Left colon (tissue), 2 donors: ENCODE measurements around the gene PARD6G. TPM values are rescaled to one million over a fixed set of nuclear protein-coding genes. Genes with fewer than 3 reads are reported as not detected.
A peak's percentile ranks its signal among the peaks of the same experiment; 100 is the strongest.

Experiments
- ATAC-seq: fragments of 200-7000 bp; cut with Tn5 transposase; one replicate; pipeline ENCODE4 v1.9.1; 2020; ENCODE audit warnings: mild to moderate bottlenecking, moderate library complexity
- DNase-seq, 2 donors: peaks; one replicate each; pipeline ENCODE4 v3.0.0-alpha.2; 2020
- intact Hi-C, 2 donors: fragments of 100-400 bp; cut with DNase I in 1 of 2; cut with micrococcal nuclease in 1 of 2; formaldehyde crosslinking; loops; one replicate each; pipeline versions ENCODE4 v1.11.2 to v1.14.0; 2022; cut with DNase I, micrococcal nuclease
- total RNA-seq, 2 donors: library from RNA; stranded (reverse); fragmentation: NEBNext Ultra II Directional; extraction: Animal tissue kit (Norgen Biotek cat#: 25700); gene quantifications; one replicate each; pipeline ENCODE4 v1.2.1, GENCODE V29; 2021
- donor health status: DM: no; HTN: no; CAD: no.
- donor health status: DM: yes; HTN: yes; CAD: no.

PARD6G gene
- total RNA-seq, 2 donors from 2014 or later, result 2.5 to 2.7 TPM

DNA sequence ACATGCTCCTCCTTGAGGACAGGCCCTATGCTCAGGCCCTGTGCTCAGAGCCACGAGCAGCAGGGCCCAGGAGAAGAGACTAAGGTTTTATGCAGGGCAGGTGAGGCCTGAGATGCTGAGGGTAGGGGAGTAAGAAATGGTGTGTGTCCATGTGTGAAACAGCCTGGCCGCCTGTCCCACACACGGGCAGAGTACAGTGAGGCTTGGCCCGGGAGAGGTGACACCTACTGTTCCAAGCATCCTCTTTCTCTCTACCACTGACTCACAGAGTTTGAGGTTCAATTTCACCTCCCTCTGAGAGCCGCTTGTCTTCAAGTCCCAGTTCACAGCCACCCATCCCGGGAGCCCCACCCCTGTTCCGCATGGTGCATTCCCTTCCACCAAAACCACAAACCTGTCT, 84.1 kb downstream of the PARD6G start:
- DNase-seq (no peak), ATAC-seq (no peak)
- intact Hi-C loops, result no loop called here

DNA sequence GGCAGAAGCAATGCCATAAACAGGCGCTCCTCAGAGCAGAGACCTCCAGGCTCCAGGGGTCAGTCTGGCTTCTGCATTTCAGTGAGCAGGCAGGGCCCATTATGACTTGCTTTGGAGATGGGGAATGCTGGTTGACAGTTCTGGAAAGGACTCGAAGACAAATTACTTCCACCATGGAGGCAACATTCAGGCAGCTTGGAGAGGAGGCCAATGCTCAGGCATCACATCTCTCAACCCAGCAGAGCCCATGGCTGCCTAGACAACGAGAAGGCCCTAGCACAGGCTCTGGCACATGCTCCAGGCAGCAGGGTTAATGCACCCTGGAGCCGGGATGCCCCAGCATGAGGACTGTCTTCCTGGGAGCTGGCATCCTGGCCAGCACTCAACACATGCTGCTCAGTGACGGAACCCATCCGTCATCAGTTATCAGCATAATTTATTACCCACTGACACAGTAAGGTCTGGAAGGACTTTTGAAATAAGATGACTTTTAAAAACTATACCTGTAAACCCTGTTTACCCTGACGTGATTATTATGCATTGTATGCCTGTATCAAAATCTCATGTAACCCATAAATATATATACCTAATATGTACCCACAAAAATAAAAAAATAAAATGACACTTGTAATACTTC, 85.4 kb downstream of the PARD6G start:
- intact Hi-C loops, result no loop called here
- ATAC-seq (no peak), DNase-seq (no peak)

DNA sequence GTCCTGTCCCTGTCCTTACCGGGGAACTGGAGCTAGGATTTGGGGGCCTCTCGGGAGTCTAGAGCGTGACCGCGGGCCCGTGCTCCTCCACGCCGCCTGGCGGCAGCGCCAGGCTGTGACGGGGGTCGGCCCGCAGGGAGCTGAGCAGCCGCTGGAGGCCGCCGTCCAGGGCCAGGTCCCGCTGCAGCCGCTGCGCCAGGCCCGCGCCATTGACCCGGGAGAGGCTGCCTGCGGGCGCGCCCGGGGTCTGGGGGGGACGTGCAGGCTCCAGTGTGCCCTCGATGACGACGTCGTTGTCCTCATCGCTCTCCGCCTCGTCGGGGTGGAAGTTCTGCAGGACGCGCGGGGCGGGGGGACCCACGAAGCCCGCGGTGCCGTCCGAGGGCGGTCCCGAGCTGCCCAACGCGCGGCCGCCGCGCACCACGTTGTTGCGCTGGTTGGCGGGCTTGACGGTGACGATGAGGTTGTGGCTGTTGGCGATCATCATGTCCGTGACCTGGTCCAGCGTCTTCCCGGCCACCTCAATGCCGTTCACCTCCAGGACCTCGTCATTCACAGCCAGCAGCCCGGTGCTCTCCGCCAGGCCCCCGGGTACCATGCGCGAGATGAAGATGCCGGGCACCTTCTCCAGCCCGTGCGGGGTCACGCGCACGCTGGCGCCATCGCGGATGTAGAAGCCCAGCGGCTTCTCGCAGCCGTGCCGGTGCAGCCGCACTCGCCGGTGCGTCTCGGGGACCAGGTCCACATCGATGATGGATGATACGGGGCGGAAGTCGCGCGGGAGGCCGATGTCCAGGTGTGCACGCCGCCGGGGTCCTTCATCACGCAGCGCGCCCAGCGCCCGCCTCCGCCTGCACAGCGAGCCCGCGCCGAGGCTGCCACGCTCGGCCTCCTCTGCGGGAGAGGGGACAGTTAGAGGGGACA, 87.3 kb downstream of the PARD6G start:
- intact Hi-C loops, result no loop called here
- DNase-seq (peak in 1 of 2 donors; percentile 35), ATAC-seq (peak; percentile 45)

DNA sequence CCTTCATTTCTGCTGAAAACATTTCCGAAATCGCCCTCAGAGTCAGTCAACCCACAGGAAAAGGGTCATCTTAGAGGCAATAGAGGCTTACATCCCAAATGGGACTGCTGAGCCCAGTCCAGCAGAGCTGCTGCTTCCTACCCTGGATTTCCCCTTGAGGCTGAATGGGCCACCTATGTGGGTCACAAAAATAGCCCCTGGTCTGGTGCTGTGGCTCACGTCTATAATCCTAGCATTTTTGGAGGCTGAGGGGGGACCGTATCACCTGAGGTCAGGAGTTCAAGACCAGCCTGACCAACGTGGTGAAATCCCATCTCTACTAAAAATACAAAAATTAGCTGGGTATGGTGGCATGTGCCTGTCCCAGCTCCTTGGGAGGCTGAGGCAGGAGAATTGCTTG, 88.9 kb downstream of the PARD6G start:
- DNase-seq (no peak), ATAC-seq (no peak)
- intact Hi-C loops, result no loop called here

DNA sequence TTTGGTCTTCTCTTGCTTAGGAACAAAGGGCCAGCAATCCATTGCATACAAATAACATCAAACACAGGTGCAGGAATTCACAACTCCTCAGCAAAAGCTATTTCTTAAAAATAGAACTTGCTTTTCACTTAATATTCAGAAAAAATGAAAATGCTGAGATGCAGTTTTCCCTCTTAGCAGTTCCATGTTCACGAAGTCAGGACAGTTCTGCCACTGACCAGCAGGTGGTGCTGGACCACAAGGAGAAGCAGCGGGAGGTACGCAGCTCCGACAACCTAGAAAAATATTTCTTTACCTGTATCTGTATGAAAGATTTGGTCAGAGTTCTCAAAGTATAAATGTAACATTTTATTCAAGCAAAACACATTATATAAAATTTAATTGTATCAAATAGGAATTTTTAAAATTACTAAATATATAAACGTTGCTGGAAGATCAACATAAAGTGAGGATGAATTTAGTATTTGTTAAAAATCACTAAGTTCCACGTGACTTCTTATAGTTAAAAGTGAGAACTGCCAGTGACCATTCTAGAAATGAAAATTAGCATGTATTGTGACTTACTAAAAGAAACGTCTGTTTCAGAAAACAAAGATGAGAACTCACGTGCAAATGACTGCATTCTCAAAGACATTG, 89.5 kb downstream of the PARD6G start:
- ATAC-seq (peak; percentile 81), DNase-seq (peak in 1 of 2 donors; percentile 83)
- intact Hi-C loops, result no loop called here

DNA sequence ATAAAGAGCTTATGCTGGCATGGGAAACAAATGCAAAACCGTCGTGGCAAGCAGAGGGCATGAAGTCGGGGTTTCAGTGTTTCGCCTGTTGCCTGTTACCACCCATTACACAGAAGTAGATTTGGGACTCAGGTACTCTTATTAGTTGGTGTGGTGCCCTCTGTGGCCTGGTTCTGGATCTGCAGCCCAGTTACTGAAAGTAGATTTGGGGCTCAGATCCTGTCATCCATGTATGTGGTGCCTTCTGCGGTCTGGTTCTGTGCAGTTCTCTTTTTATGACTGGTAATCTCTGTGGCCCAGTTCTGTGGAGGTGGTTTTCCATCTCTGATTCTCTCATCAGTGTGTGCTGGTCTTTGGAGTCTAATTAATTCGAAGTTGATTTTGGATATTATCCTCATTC, 93.0 kb downstream of the PARD6G start:
- intact Hi-C loops, result no loop called here
- ATAC-seq (peak; percentile 35), DNase-seq (no peak)

DNA sequence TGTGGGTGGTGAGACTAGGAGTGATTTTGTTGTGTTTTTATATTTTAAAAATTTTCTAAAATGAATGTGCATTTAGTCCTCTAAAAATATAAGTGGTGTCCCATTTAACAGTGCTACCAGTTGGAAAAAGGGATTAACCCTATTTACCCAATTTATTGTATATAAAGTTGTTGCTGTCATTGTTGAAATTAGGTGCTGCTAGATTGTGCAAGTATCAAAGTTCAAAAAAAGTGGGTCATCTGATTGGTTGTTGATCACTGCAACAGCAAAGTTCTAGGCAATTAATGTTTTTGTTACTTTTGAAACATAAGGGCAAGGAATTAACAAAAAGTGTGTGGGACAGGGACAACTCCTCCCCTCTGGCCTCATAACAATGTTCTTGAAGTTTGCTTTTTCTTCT, 97.6 kb downstream of the PARD6G start:
- DNase-seq (no peak), ATAC-seq (no peak)
- intact Hi-C loops, result no loop called here

DNA sequence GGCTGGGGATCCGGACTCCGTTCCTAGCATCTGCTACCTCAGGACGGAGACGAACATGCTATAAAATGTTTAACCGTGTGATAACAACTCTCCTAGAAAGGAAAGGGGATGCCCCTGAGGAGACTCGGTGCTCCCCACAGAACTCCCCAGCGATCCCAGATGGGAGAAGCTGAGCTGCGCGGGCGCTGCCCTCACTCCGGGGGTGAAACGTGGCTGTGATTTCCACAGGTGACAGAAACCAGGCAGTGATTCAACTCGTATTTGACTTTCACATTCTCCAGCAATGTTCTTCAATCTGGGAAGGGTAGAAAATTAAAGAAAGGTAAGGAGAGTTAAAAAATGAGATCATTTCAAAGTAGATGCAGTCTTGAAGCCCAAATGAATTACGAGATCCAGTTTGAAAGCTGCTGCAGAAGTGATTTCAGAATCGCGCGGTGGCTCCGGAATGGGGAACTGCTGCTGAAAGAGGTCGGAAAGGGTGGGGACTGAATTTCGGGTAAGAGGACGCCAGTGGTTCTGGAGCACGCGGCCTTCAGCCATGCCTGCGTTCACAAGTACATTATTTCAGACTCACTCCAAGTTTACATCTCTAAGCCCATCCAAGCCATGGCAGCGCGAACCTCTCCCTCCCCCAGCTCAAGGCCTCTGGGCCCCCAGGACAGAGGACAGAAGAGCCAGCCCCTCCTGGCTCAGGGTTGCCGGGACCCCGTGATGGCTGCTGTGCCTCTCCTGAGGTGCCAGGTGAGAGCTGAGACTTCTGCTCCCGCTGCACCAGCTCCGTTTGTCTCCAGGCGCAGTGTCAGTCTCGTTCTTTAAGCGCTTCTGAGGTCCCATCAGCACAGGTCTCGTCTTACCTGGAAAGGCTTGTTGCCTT, 98.8 kb downstream of the PARD6G start:
- ATAC-seq, result peak; percentile 13
- DNase-seq, result no peak
- intact Hi-C loops, result no loop called here

DNA sequence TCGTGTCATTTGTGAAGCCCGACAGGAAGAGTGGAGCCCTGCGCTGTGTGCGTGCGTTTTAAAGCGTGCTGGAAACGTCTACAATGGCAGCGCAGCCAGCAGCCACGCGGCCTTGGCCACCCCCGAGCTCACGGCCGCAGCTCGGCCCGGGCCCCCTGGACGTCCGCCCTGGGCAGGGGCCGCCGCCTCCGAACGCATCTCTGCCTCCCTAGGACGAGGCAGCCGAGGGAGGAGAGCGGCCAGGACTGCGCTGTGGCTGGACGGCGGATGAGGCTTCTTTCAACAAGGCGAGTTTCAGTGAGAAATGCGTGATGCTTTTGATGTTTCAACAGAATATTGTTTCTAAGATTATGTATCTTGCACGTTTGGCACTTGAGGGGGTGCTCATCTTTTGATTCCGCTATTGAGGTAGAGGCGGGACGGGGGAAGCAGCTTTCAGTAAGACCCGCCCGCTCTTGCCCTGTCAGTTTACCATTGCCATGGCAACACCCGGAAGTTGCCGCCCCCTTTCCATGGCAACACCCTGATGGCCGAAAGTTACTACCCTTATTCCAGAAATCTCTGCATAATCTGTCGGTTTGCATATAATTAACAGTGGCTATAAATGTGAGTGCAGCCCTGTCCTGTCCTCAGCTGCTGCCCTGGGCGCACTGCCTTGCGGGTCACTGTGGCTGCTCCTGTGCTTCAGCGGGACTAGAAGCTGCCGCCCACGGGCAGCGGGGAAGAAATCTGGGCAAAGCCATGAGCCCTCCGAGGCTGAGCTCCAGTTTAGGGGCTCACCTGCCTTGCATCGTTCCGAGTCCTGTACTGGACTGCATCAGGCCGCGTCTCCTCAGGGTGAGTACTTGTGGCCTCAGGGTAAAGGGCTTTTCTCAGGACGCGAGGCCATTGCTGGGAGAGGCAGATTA, 99.6 kb downstream of the PARD6G start:
- intact Hi-C loops, result no loop called here

DNA sequence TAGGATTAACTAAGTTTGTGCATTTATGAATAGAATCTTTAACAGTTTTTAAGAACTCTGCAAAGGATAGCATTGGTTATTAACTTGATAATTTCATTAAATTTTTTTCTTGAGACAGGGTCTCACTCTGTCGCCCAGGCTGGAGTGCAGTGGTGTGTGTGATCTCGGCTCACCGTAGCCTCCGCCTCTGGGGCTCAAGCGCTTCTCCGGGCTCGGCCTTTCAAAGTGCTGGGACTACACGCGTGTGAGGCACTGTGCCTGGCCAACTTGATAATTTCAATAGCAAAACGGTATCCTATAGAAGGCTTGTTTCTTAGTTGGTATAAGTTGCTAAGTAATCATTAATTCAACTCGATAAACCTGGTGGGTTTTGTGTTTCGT, 100.3 kb downstream of the PARD6G start:
- ATAC-seq (peak; percentile 20), DNase-seq (peak in 1 of 2 donors; percentile 26)
- intact Hi-C loops, result no loop called here

More for the DNA sequence above, 99.6 kb downstream of the PARD6G start:
- ATAC-seq (peak; percentile 80), DNase-seq (peak; percentile 86 to 88)

DNA sequence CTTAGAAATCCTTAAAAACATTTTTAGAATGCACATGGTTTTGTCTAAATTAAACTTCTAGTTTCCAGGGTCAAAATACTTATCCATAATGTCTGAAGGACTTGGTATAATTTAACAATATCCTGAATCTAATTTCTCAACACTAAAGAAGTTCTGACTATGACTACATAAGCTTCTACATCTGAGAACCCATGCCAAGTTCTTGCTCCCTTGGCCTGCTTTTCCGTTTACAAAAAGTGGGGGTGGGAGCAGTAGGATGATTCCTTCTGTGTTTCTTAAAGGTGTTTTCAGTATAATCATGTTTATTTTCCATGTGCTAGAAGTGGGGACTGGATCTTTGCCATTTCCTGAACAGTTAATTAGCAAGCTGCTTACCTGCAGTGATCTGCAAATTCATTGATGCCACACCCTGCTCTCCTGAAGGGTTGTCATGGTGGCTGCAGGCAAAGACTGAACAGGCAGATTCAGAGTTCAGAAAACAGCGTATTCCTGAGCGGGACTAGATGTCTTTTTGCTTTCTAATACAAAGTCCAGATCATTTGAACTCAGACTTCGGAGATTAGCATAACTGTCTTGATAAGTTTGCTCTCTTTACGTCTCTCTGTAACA, 102.0 kb downstream of the PARD6G start:
- DNase-seq (peak in 1 of 2 donors; percentile 16), ATAC-seq (peak; percentile 67)
- intact Hi-C loops, result no loop called here

DNA sequence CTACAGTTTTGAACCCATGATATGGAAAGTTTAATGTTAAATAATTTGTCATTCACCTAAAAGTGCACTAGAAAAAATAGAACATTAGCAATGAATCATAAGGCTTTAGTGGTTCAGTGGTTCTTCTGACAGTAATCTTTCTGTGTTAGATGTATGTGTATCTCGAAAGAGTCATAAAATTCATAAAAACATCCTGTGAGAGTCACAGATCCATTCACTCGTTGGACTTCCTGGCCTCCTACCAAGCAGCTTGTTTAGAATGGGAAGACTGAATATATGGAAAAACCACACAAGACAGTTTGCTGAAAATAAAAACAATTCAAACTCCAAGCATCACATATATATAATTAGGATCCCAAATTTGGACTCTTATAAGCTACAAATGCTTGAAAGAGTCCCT, 103.4 kb downstream of the PARD6G start:
- intact Hi-C loops, result no loop called here
- ATAC-seq (no peak), DNase-seq (no peak)

DNA sequence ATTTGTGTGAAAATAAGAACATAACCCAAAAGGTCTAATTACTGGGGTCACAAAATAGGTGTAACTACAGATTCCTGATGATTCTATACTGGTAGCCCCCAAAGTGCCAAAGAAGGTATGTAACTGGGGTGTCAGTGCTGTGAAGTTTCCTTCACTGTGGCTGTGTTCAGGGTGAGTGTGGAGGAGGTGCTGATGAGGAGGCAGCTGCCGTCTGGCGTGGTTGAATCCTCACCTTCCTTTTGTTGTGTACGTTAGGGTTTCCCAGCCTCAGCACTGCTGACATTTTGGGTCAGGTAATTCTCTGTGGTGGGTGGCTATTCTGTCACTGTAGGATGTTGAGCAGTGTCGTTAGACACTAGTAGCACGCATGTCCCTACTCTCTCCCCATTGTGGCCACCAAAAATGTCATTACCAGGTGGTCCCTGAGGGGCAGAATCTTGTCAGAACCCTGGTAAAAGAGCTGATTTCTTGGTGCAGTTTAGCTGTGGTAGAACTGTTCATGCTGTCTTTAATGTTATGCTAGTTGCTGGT, 106.8 kb downstream of the PARD6G start:
- no peak for DNase-seq
- no peak for ATAC-seq
- intact Hi-C loops, result no loop called here

DNA sequence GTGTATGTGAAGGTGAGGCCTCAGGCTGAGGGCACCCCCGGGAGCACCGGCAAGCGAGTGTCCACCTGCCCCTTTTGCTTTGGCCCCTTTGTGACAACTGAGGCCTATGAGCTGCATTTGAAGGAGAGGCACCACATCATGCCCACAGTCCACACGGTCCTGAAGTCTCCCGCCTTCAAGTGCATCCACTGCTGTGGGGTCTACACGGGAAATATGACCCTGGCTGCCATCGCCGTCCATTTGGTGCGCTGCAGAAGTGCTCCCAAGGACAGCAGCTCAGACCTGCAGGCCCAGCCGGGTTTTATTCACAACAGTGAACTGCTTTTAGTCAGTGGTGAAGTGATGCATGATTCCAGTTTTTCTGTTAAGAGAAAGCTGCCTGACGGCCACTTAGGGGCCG, 109.3 kb downstream of the PARD6G start:
- ATAC-seq (no peak), DNase-seq (no peak)
- intact Hi-C loops, result no loop called here

DNA sequence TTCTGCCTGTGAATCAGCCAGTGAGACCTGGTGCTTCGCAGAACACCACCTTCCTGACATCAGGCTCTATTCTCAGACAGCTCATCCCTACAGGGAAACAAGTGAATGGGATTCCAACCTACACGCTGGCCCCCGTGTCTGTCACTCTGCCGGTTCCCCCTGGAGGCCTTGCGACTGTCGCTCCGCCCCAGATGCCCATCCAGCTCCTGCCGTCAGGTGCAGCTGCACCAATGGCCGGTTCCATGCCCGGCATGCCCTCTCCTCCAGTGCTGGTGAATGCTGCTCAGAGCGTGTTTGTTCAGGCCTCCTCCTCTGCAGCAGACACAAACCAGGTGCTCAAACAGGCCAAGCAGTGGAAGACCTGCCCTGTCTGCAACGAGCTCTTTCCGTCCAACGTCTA, 110.2 kb downstream of the PARD6G start:
- DNase-seq, result no peak
- intact Hi-C loops, result no loop called here
- ATAC-seq, result no peak

DNA sequence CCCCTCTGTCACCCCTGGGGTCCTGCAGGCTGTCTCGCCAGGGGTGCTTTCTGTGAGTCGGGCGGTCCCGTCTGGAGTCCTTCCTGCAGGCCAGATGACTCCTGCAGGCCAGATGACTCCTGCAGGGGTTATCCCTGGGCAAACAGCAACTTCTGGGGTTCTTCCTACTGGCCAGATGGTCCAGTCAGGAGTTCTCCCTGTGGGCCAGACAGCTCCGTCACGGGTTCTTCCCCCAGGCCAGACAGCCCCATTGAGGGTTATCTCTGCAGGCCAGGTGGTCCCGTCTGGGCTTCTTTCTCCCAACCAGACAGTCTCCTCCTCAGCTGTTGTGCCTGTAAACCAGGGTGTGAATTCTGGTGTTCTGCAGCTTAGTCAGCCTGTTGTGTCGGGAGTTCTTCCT, 110.6 kb downstream of the PARD6G start:
- DNase-seq (no peak), ATAC-seq (no peak)
- intact Hi-C loops, result no loop called here

DNA sequence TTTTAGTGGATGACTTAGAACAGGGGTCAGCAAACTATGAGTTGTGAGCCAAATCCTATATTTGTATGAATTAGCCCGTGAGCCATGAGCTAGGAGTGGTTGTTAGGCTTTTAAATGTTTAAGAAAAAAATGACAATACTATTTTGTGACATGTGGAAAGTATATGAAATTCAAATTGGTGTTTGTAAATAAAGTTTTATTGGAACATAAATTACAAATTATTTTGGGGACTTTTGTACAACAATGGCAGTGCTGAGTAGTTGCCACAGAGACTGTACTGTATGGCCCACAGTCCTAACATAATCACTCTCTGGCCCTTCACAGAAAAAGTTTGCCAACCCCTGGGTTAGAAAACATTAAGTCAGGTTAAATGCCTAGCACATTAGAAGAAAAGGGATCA, 112.2 kb downstream of the PARD6G start:
- intact Hi-C loops, result no loop called here
- ATAC-seq (no peak), DNase-seq (no peak)
